IMR-90 (cell line): ENCODE results near the gene HDDC2. TPM values are rescaled to one million over a fixed set of nuclear protein-coding genes. Genes with fewer than 3 reads are reported as not detected.

Experiments used
- ATAC-seq: fragments of 200-7000 bp; cut with Tn5 transposase; 2 replicates; pipeline ENCODE4 v1.9.1; 2020; ENCODE audit warnings: low read depth, mild to moderate bottlenecking, moderate library complexity
- BruUV-seq: library from RNA; stranded (reverse); fragments of 400-500 nt; replicated peaks from 2 replicates; lab custom pipeline; 2021; lab: Mats Ljungman, UMichigan
- CTCF ChIA-PET: fragments of 300-600 bp; formaldehyde crosslinking; extraction: SDS; loops from one replicate; lab custom pipeline; 2021; ENCODE audit warnings: antibody characterized with exemption; lab: Yijun Ruan, JAX
- POLR2A ChIA-PET: fragments of 300-600 bp; sonication (Branson Sonifier 250); formaldehyde crosslinking; loops from one replicate; lab custom pipeline; 2022; ENCODE audit warnings: antibody characterized with exemption; ENCODE audit not compliant: unreplicated experiment; lab: Charles Lee
- DNase-seq: peaks from one replicate; pipeline ENCODE4 v3.0.0; 2013
- H2AFZ ChIP-seq: replicated peaks from 2 replicates; pipeline ENCODE3; 2013; ENCODE audit warnings: low read length, mild to moderate bottlenecking; ENCODE audit not compliant: poor library complexity
- H2AK5ac ChIP-seq: 2 replicates; pipeline ENCODE4 v1.6.1; 2013; ENCODE audit warnings: low read depth, low read length, inconsistent platforms
- H2AK9ac ChIP-seq: replicated peaks from 2 replicates; pipeline ENCODE3; 2013; ENCODE audit warnings: mild to moderate bottlenecking, low read depth, low read length, moderate library complexity; ENCODE audit not compliant: poor library complexity
- H2BK120ac ChIP-seq: 2 replicates; pipeline ENCODE4 v1.6.1; 2013; ENCODE audit warnings: low read depth, low read length, inconsistent platforms
- H2BK15ac ChIP-seq: 3 replicates; pipeline ENCODE4 v1.6.1; 2013; ENCODE audit warnings: low read depth, low read length, inconsistent platforms
- H2BK20ac ChIP-seq: 2 replicates; pipeline ENCODE4 v1.6.1; 2013; ENCODE audit warnings: low read depth, mild to moderate bottlenecking, inconsistent platforms, low read length, moderate library complexity
- H2BK5ac ChIP-seq: 2 replicates; pipeline ENCODE4 v1.6.1; 2013; ENCODE audit warnings: mild to moderate bottlenecking, low read depth, low read length, inconsistent platforms; ENCODE audit not compliant: poor library complexity, severe bottlenecking
- H3K14ac ChIP-seq: replicated peaks from 2 replicates; pipeline ENCODE4 v1.6.1; 2013; ENCODE audit warnings: low read depth, low read length, inconsistent platforms
- H3K18ac ChIP-seq: 2 replicates; pipeline ENCODE4 v1.6.1; 2013; ENCODE audit warnings: low read depth, low read length, control low read depth
- H3K23ac ChIP-seq: 2 replicates; pipeline ENCODE4 v1.6.1; 2013; ENCODE audit warnings: low read depth, low read length, inconsistent platforms
- H3K27ac ChIP-seq: 2 replicates; pipeline ENCODE4 v1.5.1; 2013; ENCODE audit warnings: mild to moderate bottlenecking, control low read depth, low read length; ENCODE audit not compliant: insufficient read depth
- H3K27me3 ChIP-seq: 2 replicates; pipeline ENCODE4 v1.6.1; 2013; ENCODE audit warnings: low read length; ENCODE audit not compliant: control insufficient read depth, insufficient read depth
- H3K36me3 ChIP-seq: 2 replicates; pipeline ENCODE4 v1.6.1; 2013; ENCODE audit warnings: low read length, mixed read lengths; ENCODE audit not compliant: control insufficient read depth, insufficient read depth
- H3K4ac ChIP-seq: 2 replicates; pipeline ENCODE4 v1.6.1; 2013; ENCODE audit warnings: low read depth, low read length, inconsistent platforms
- H3K4me1 ChIP-seq: 2 replicates; pipeline ENCODE4 v1.6.1; 2013; ENCODE audit warnings: low read length, mixed read lengths; ENCODE audit not compliant: control insufficient read depth, insufficient read depth
- H3K4me2 ChIP-seq: 2 replicates; pipeline ENCODE4 v1.6.1; 2013; ENCODE audit warnings: low read depth, mild to moderate bottlenecking, control low read depth, low read length, moderate library complexity
- H3K4me3 ChIP-seq: 2 replicates; pipeline ENCODE4 v1.5.1; 2013; ENCODE audit warnings: low read depth, mild to moderate bottlenecking, control low read depth, low read length, moderate library complexity; ENCODE audit not compliant: insufficient read depth
- H3K56ac ChIP-seq: 2 replicates; pipeline ENCODE4 v1.6.1; 2013; ENCODE audit warnings: low read length, inconsistent platforms; ENCODE audit not compliant: insufficient read depth; ENCODE audit errors: extremely low read depth
- H3K79me1 ChIP-seq, 2 experiments: 2 replicates each; pipeline ENCODE4 v1.6.1; 2013; ENCODE audit warnings: low read length in 2 of 2, inconsistent platforms in 1 of 2, low read depth in 1 of 2
- H3K9ac ChIP-seq: 2 replicates; pipeline ENCODE4 v1.6.1; 2013; ENCODE audit warnings: low read depth, low read length, control low read depth
- H3K9me1 ChIP-seq: 2 replicates; pipeline ENCODE4 v1.6.1; 2013; ENCODE audit warnings: low read length, inconsistent platforms; ENCODE audit not compliant: insufficient read depth
- H3K9me3 ChIP-seq: 2 replicates; pipeline ENCODE4 v1.6.1; 2013; ENCODE audit warnings: low read length; ENCODE audit not compliant: control insufficient read depth, insufficient read depth
- H4K20me1 ChIP-seq: 2 replicates; pipeline ENCODE4 v1.6.1; 2013; ENCODE audit warnings: low read length, inconsistent platforms; ENCODE audit not compliant: insufficient read depth
- H4K5ac ChIP-seq: 2 replicates; pipeline ENCODE4 v1.6.1; 2013; ENCODE audit warnings: mild to moderate bottlenecking, low read depth, low read length, control low read depth
- H4K8ac ChIP-seq, 2 experiments: 2 replicates each; pipeline ENCODE4 v1.6.1; 2013; ENCODE audit warnings: low read depth in 2 of 2, low read length in 2 of 2, control low read depth in 1 of 2, inconsistent platforms in 1 of 2
- H4K91ac ChIP-seq: 2 replicates; pipeline ENCODE4 v1.6.1; 2013; ENCODE audit warnings: low read depth, low read length, inconsistent platforms; ENCODE audit not compliant: insufficient read depth
- BHLHE40 ChIP-seq: fragments of 150-350 bp; IDR thresholded peaks from 2 replicates; pipeline ENCODE4 v1.6.1; 2016; ENCODE audit warnings: mild to moderate bottlenecking, low read depth, low read length
- CEBPB ChIP-seq: IDR thresholded peaks from 2 replicates; pipeline ENCODE4 v1.6.1; 2012; ENCODE audit warnings: low read depth, low read length, improper control_type of control experiment
- CHD1 ChIP-seq: IDR thresholded peaks from 2 replicates; pipeline ENCODE4 v1.6.1; 2012; ENCODE audit warnings: low read depth, low read length, improper control_type of control experiment
- FOS ChIP-seq: fragments of 150-350 bp; IDR thresholded peaks from 2 replicates; pipeline ENCODE4 v1.6.1; 2016; ENCODE audit warnings: low read depth, low read length
- MAFK ChIP-seq: IDR thresholded peaks from 2 replicates; pipeline ENCODE4 v1.6.1; 2012; ENCODE audit warnings: low read depth, low read length, improper control_type of control experiment
- MAZ ChIP-seq: IDR thresholded peaks from 2 replicates; pipeline ENCODE4 v1.6.1; 2012; ENCODE audit warnings: low read depth, mild to moderate bottlenecking, low read length, improper control_type of control experiment, moderate library complexity, borderline replicate concordance
- MXI1 ChIP-seq: IDR thresholded peaks from 2 replicates; pipeline ENCODE4 v1.6.1; 2012; ENCODE audit warnings: low read depth, mild to moderate bottlenecking, low read length, moderate library complexity, borderline replicate concordance
- NFE2L2 ChIP-seq: fragments of 150-350 bp; IDR thresholded peaks from 2 replicates; pipeline ENCODE4 v1.6.1; 2016; ENCODE audit warnings: low read depth, mild to moderate bottlenecking, low read length
- POLR2A ChIP-seq: IDR thresholded peaks from 2 replicates; pipeline ENCODE4 v1.6.1; 2012; ENCODE audit warnings: mild to moderate bottlenecking, low read depth, low read length
- RAD21 ChIP-seq: IDR thresholded peaks from 2 replicates; pipeline ENCODE4 v1.6.1; 2012; ENCODE audit warnings: low read length, improper control_type of control experiment
- RCOR1 ChIP-seq: IDR thresholded peaks from 2 replicates; pipeline ENCODE4 v1.6.1; 2012; ENCODE audit warnings: mild to moderate bottlenecking, low read length, improper control_type of control experiment; ENCODE audit not compliant: insufficient replicate concordance
- RFX5 ChIP-seq: IDR thresholded peaks from 2 replicates; pipeline ENCODE4 v1.8.0; 2012; ENCODE audit warnings: low read depth, mild to moderate bottlenecking, low read length, moderate library complexity
- SMC3 ChIP-seq: fragments of 150-350 bp; IDR thresholded peaks from 2 replicates; pipeline ENCODE4 v1.6.1; 2016; ENCODE audit warnings: low read depth, mild to moderate bottlenecking, antibody characterized with exemption, low read length, moderate library complexity
- WGBS, 2 experiments: methylation state at CpG; one replicate each; pipeline versions ENCODE4 v1.1.5 to v1.1.7; 2013; ENCODE audit warnings: missing lambda C conversion rate in 2 of 2; ENCODE audit not compliant: insufficient read length in 1 of 2; ENCODE audit errors: extremely low coverage in 2 of 2; 5-methylcytosine and 5-hydroxymethylcytosine counted together
- dilution Hi-C: fragments of 300-500 bp; cut with HindIII; formaldehyde crosslinking; loops from one replicate; pipeline ENCODE4 v1.14.3; 2018; ENCODE audit warnings: low sequenced_read_pairs; ENCODE audit not compliant: unreplicated experiment
- in situ Hi-C: fragments of 300-500 bp; cut with MboI; formaldehyde crosslinking; loops from 3 replicates; pipeline ENCODE4 v1.14.3; 2019; ENCODE audit warnings: low sequenced_read_pairs, inconsistent platforms, mixed read lengths
- intact Hi-C: fragments of 100-400 bp; cut with micrococcal nuclease; formaldehyde crosslinking; loops from 2 replicates; pipeline ENCODE4 v1.10.0; 2022
- polyA plus RNA-seq, 3 experiments: library from polyadenylated mRNA; depleted of rRNA; stranded (reverse); fragments of >200 nt; gene quantifications; 2 replicates each; pipeline ENCODE4 v1.2.3, GENCODE V29; 2012; ENCODE audit warnings: low replicate concordance in 1 of 3
- total RNA-seq: library from RNA; depleted of rRNA; stranded (reverse); fragments of >200 nt; gene quantifications from 2 replicates; pipeline ENCODE4 v1.2.3, GENCODE V29; 2012
- TF ChIP-seq, protein P1 (sequence below): conservative IDR thresholded peaks from 2 replicates; pipeline ENCODE4 v1.5.1; 2012; ENCODE audit warnings: mild to moderate bottlenecking, low read depth, low read length, improper control_type of control experiment
- TF ChIP-seq, protein P2 (sequence below): fragments of 150-350 bp; IDR thresholded peaks from 2 replicates; pipeline ENCODE4 v1.6.1; 2016; ENCODE audit warnings: low read depth, mild to moderate bottlenecking, low read length, moderate library complexity, borderline replicate concordance
- TF ChIP-seq, protein P3 (sequence below): fragments of 150-350 bp; IDR thresholded peaks from 2 replicates; pipeline ENCODE4 v1.6.1; 2017; ENCODE audit warnings: mild to moderate bottlenecking, antibody characterized with exemption, low read length, low read depth

HDDC2 gene
- total and polyA plus RNA-seq, 2 of the 4 experiments (the other 2 are of a cell fraction), result 40.9 to 68.6 TPM

DNA sequence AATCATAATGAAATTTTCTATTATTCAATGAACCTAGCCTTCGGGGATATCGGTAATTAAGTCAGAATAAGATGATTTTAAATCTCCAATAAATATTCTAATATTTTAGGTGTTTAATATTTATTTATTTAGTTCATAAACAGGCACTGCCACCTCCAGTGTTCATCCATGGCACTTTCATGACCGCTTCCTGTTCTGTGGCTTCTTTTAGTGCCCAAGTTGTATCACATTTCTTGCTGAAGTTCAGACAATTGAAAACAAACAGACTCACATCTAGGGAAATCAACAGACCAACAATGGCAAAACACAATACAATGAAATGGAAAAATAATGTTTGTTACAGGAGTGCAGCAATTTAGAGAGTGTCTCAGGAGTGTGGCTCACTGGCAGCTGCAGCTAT, 26.0 kb downstream of the HDDC2 start:
- BruUV-seq, result no TSS peak
- H3K4me2 ChIP-seq, result no peak overlapping the region
- H3K36me3 ChIP-seq, result peaks cover 38% of the 10 kb centered on the region
- no peak overlapping the region for H2AFZ ChIP-seq
- no peak overlapping the region for H2AK5ac ChIP-seq
- H3K9ac ChIP-seq, result no peak overlapping the region
- no peak overlapping the region for H3K14ac ChIP-seq
- no peak overlapping the region for H2BK20ac ChIP-seq
- H3K9me1 ChIP-seq, result no peaks in the 10 kb centered on the region
- H3K4me1 ChIP-seq, result no peaks in the 10 kb centered on the region
- no peak overlapping the region for H3K4me3 ChIP-seq
- no peak overlapping the region for H2BK120ac ChIP-seq
- H3K56ac ChIP-seq, result no peak overlapping the region
- H4K5ac ChIP-seq, result no peak overlapping the region
- H3K4ac ChIP-seq, result no peak overlapping the region
- no peak overlapping the region for H2BK15ac ChIP-seq
- no peaks in the 10 kb centered on the region for H3K27me3 ChIP-seq
- intact Hi-C loops, result no loop called here
- no peak overlapping the region for H3K18ac ChIP-seq
- H3K79me1 ChIP-seq, result peaks cover 9 to 13% of the 10 kb centered on the region in 2 experiments
- DNase-seq, result no peak
- H3K27ac ChIP-seq, result no peak overlapping the region
- dilution Hi-C loops, result no loop called here
- ChIA-PET POLR2A (no interaction called here), CTCF (no interaction called here)
- WGBS, 2 experiments, result no CpG with 5 or more reads among the region's 3 CpGs
- in situ Hi-C loops, result loop anchor here (10.0 kb wide), 1 partner anchor 401 kb away; no protein-coding TSS in a partner anchor
- H3K23ac ChIP-seq, result no peak overlapping the region
- peaks cover 2% of the 10 kb centered on the region; the same call in 1 of the 2 replicates for H3K9me3 ChIP-seq
- H2BK5ac ChIP-seq, result no peak overlapping the region
- no peak overlapping the region for H4K91ac ChIP-seq
- ATAC-seq, result no peak
- no peak overlapping the region for H4K8ac ChIP-seq
- H4K20me1 ChIP-seq, result no peaks in the 10 kb centered on the region
- TF ChIP-seq MAZ, result no peak
- TF ChIP-seq NFE2L2, result no peak
- no peak for TF ChIP-seq CEBPB
- TF ChIP-seq SMC3, result no peak
- TF ChIP-seq POLR2A, result no peak
- TF ChIP-seq CHD1, result no peak
- TF ChIP-seq MXI1, result no peak
- TF ChIP-seq, protein P1, sequence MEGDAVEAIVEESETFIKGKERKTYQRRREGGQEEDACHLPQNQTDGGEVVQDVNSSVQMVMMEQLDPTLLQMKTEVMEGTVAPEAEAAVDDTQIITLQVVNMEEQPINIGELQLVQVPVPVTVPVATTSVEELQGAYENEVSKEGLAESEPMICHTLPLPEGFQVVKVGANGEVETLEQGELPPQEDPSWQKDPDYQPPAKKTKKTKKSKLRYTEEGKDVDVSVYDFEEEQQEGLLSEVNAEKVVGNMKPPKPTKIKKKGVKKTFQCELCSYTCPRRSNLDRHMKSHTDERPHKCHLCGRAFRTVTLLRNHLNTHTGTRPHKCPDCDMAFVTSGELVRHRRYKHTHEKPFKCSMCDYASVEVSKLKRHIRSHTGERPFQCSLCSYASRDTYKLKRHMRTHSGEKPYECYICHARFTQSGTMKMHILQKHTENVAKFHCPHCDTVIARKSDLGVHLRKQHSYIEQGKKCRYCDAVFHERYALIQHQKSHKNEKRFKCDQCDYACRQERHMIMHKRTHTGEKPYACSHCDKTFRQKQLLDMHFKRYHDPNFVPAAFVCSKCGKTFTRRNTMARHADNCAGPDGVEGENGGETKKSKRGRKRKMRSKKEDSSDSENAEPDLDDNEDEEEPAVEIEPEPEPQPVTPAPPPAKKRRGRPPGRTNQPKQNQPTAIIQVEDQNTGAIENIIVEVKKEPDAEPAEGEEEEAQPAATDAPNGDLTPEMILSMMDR, result no peak
- TF ChIP-seq RFX5, result no peak
- no peak for TF ChIP-seq FOS
- TF ChIP-seq BHLHE40, result no peak
- no peak for TF ChIP-seq RAD21
- TF ChIP-seq, protein P2, sequence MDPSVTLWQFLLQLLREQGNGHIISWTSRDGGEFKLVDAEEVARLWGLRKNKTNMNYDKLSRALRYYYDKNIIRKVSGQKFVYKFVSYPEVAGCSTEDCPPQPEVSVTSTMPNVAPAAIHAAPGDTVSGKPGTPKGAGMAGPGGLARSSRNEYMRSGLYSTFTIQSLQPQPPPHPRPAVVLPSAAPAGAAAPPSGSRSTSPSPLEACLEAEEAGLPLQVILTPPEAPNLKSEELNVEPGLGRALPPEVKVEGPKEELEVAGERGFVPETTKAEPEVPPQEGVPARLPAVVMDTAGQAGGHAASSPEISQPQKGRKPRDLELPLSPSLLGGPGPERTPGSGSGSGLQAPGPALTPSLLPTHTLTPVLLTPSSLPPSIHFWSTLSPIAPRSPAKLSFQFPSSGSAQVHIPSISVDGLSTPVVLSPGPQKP, result no peak
- no peak for TF ChIP-seq RCOR1
- TF ChIP-seq MAFK, result no peak
- TF ChIP-seq, protein P3, sequence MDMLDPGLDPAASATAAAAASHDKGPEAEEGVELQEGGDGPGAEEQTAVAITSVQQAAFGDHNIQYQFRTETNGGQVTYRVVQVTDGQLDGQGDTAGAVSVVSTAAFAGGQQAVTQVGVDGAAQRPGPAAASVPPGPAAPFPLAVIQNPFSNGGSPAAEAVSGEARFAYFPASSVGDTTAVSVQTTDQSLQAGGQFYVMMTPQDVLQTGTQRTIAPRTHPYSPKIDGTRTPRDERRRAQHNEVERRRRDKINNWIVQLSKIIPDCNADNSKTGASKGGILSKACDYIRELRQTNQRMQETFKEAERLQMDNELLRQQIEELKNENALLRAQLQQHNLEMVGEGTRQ, result no peak
- no peak overlapping the region for H2AK9ac ChIP-seq
